SK-N-SH treated with all-trans-retinoic acid at 6 μM for 48 hours (cell line): ENCODE measurements around the gene TMEM213.

Experiments used
- BACH2 ChIP-seq: fragments of 250-450 bp; sonication (Bioruptor Pico); IDR thresholded peaks from 2 replicates; pipeline ENCODE4 v1.9.0; 2021; ENCODE audit warnings: mild to moderate bottlenecking, borderline replicate concordance
- ESRRG ChIP-seq: fragments of 250-450 bp; sonication (Bioruptor Pico); IDR thresholded peaks from 2 replicates; pipeline ENCODE4 v1.6.1; 2021; ENCODE audit warnings: mild to moderate bottlenecking
- PPARA ChIP-seq: fragments of 250-450 bp; sonication (Bioruptor Pico); IDR thresholded peaks from 2 replicates; pipeline ENCODE4 v1.5.0; 2020; ENCODE audit warnings: mild to moderate bottlenecking, borderline replicate concordance
- RARB ChIP-seq: fragments of 250-450 bp; sonication (Bioruptor Pico); IDR thresholded peaks from 2 replicates; pipeline ENCODE4 v1.8.0; 2021; ENCODE audit warnings: mild to moderate bottlenecking, moderate library complexity
- TCF4 ChIP-seq: fragments of 250-450 bp; sonication (Bioruptor Pico); IDR thresholded peaks from 2 replicates; pipeline ENCODE4 v1.8.0; 2021; ENCODE audit warnings: mild to moderate bottlenecking, moderate library complexity, borderline replicate concordance
- ZC3H10 ChIP-seq: fragments of 250-450 bp; sonication (Bioruptor Pico); IDR thresholded peaks from 2 replicates; pipeline ENCODE4 v1.5.1; 2021; ENCODE audit warnings: mild to moderate bottlenecking, moderate library complexity
- ZFP3 ChIP-seq: fragments of 250-450 bp; sonication (Bioruptor Pico); IDR thresholded peaks from 2 replicates; pipeline ENCODE4 v1.5.0; 2020; ENCODE audit warnings: mild to moderate bottlenecking, moderate library complexity
- ZNF565 ChIP-seq: fragments of 450-650 bp; formaldehyde crosslinking; conservative IDR thresholded peaks from 2 replicates; pipeline ENCODE4 v1.5.0; 2020; ENCODE audit warnings: low read depth, mild to moderate bottlenecking, moderate library complexity
- TF ChIP-seq, protein P1 (sequence below): fragments of 250-450 bp; sonication (Bioruptor Pico); IDR thresholded peaks from 2 replicates; pipeline ENCODE4 v1.8.0; 2020; ENCODE audit warnings: mild to moderate bottlenecking, moderate library complexity, borderline replicate concordance
- TF ChIP-seq, protein P2 (sequence below): fragments of 250-450 bp; sonication (Bioruptor Pico); IDR thresholded peaks from 2 replicates; pipeline ENCODE4 v1.8.0; 2021; ENCODE audit warnings: low read depth, mild to moderate bottlenecking, moderate library complexity, borderline replicate concordance
- TF ChIP-seq, protein P3 (sequence below): fragments of 250-450 bp; sonication (Bioruptor Pico); IDR thresholded peaks from 2 replicates; pipeline ENCODE4 v1.5.0; 2020; ENCODE audit warnings: mild to moderate bottlenecking, moderate library complexity
- TF ChIP-seq, protein P4 (sequence below): fragments of 250-450 bp; sonication (Bioruptor Pico); IDR thresholded peaks from 2 replicates; pipeline ENCODE4 v1.5.1; 2020; ENCODE audit warnings: low read depth, mild to moderate bottlenecking, moderate library complexity

DNA sequence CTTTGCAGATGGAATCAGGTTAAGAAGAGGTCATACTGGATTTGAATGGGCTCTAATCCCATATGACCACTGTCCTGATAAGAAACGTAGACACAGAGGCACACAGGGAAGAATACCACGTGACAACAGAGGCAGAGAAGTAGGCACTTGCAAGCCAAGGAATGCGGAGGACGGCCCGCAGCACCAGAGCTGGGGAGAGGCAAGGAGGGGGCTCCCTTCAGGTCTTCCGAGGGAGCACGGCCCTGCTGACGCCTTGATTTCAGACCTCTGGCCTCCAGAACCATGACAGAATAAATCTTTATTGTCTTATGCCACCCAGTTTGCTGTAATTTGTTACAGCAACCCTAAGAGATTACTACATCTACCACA, 44.7 kb upstream of the TMEM213 start:
- TF ChIP-seq PPARA (CRISPR knock-in tag): no peak
- TF ChIP-seq ZFP3 (CRISPR knock-in tag): no peak
- no peak for TF ChIP-seq TCF4 (CRISPR knock-in tag)
- no peak for TF ChIP-seq ZNF565 (CRISPR knock-in tag)
- TF ChIP-seq, protein P1, sequence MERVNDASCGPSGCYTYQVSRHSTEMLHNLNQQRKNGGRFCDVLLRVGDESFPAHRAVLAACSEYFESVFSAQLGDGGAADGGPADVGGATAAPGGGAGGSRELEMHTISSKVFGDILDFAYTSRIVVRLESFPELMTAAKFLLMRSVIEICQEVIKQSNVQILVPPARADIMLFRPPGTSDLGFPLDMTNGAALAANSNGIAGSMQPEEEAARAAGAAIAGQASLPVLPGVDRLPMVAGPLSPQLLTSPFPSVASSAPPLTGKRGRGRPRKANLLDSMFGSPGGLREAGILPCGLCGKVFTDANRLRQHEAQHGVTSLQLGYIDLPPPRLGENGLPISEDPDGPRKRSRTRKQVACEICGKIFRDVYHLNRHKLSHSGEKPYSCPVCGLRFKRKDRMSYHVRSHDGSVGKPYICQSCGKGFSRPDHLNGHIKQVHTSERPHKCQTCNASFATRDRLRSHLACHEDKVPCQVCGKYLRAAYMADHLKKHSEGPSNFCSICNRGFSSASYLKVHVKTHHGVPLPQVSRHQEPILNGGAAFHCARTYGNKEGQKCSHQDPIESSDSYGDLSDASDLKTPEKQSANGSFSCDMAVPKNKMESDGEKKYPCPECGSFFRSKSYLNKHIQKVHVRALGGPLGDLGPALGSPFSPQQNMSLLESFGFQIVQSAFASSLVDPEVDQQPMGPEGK (CRISPR knock-in tag): no peak
- TF ChIP-seq, protein P2, sequence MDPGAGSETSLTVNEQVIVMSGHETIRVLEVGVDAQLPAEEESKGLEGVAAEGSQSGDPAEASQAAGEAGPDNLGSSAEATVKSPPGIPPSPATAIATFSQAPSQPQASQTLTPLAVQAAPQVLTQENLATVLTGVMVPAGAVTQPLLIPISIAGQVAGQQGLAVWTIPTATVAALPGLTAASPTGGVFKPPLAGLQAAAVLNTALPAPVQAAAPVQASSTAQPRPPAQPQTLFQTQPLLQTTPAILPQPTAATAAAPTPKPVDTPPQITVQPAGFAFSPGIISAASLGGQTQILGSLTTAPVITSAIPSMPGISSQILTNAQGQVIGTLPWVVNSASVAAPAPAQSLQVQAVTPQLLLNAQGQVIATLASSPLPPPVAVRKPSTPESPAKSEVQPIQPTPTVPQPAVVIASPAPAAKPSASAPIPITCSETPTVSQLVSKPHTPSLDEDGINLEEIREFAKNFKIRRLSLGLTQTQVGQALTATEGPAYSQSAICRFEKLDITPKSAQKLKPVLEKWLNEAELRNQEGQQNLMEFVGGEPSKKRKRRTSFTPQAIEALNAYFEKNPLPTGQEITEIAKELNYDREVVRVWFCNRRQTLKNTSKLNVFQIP: no peak
- TF ChIP-seq, protein P3, sequence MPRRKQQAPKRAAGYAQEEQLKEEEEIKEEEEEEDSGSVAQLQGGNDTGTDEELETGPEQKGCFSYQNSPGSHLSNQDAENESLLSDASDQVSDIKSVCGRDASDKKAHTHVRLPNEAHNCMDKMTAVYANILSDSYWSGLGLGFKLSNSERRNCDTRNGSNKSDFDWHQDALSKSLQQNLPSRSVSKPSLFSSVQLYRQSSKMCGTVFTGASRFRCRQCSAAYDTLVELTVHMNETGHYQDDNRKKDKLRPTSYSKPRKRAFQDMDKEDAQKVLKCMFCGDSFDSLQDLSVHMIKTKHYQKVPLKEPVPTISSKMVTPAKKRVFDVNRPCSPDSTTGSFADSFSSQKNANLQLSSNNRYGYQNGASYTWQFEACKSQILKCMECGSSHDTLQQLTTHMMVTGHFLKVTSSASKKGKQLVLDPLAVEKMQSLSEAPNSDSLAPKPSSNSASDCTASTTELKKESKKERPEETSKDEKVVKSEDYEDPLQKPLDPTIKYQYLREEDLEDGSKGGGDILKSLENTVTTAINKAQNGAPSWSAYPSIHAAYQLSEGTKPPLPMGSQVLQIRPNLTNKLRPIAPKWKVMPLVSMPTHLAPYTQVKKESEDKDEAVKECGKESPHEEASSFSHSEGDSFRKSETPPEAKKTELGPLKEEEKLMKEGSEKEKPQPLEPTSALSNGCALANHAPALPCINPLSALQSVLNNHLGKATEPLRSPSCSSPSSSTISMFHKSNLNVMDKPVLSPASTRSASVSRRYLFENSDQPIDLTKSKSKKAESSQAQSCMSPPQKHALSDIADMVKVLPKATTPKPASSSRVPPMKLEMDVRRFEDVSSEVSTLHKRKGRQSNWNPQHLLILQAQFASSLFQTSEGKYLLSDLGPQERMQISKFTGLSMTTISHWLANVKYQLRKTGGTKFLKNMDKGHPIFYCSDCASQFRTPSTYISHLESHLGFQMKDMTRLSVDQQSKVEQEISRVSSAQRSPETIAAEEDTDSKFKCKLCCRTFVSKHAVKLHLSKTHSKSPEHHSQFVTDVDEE (CRISPR knock-in tag): no peak
- no peak for TF ChIP-seq BACH2 (CRISPR knock-in tag)
- no peak for TF ChIP-seq RARB (CRISPR knock-in tag)
- TF ChIP-seq ZC3H10 (CRISPR knock-in tag): no peak
- TF ChIP-seq, protein P4, sequence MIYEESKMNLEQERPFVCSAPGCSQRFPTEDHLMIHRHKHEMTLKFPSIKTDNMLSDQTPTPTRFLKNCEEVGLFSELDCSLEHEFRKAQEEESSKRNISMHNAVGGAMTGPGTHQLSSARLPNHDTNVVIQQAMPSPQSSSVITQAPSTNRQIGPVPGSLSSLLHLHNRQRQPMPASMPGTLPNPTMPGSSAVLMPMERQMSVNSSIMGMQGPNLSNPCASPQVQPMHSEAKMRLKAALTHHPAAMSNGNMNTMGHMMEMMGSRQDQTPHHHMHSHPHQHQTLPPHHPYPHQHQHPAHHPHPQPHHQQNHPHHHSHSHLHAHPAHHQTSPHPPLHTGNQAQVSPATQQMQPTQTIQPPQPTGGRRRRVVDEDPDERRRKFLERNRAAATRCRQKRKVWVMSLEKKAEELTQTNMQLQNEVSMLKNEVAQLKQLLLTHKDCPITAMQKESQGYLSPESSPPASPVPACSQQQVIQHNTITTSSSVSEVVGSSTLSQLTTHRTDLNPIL (CRISPR knock-in tag): no peak
- TF ChIP-seq ESRRG (CRISPR knock-in tag): no peak
